Uterus (tissue), 4 donors: ENCODE measurements around the gene PCSK2. TPM values are rescaled to one million over a fixed set of nuclear protein-coding genes. Genes with fewer than 3 reads are reported as not detected.

Experiments used
- DNase-seq, 2 donors: peaks; one replicate each; pipeline ENCODE4 v3.0.0-alpha.2; 2019 to 2020
- H3K27ac ChIP-seq, 2 donors: fragments of 200-600 bp; sonication (generic); 1 replicate in 1 of 2; 2 replicates in 1 of 2; pipeline ENCODE4 v1.5.1; 2016 to 2018
- H3K27me3 ChIP-seq, 2 donors: fragments of 200-600 bp; sonication (generic); one replicate each; pipeline ENCODE4 v1.5.1; 2018 to 2019; ENCODE audit warnings: control low read depth in 1 of 2
- H3K36me3 ChIP-seq, 2 donors: fragments of 200-600 bp; sonication (generic); one replicate each; pipeline ENCODE4 v1.5.1; 2019; ENCODE audit warnings: control low read depth in 1 of 2
- H3K4me1 ChIP-seq, 2 donors: fragments of 200-600 bp; sonication (generic); one replicate each; pipeline ENCODE4 v1.5.1; 2018 to 2019; ENCODE audit warnings: control low read depth in 1 of 2
- H3K4me3 ChIP-seq, 2 donors: fragments of 200-600 bp; sonication (generic); 1 replicate in 1 of 2; 2 replicates in 1 of 2; pipeline ENCODE4 v1.5.1; 2018 to 2019; ENCODE audit warnings: mild to moderate bottlenecking in 1 of 2
- H3K9me3 ChIP-seq, 2 donors: fragments of 200-600 bp; sonication (generic); one replicate each; pipeline ENCODE4 v1.5.1; 2019; ENCODE audit warnings: control low read depth in 1 of 2
- CTCF ChIP-seq, 4 experiments: fragments of 200-600 bp in 2 of 4; fragments of 450-650 bp in 2 of 4; sonication (generic) in 2 of 4; IDR thresholded peaks; one replicate each; pipeline ENCODE4 v1.5.1; 2016 to 2019; ENCODE audit warnings: antibody characterized with exemption in 4 of 4, mild to moderate bottlenecking in 2 of 4, moderate library complexity in 1 of 4
- POLR2A ChIP-seq, 2 donors: fragments of 450-650 bp; IDR thresholded peaks; one replicate each; pipeline ENCODE4 v1.6.1; 2016; ENCODE audit warnings: antibody characterized with exemption in 2 of 2, mild to moderate bottlenecking in 1 of 2, moderate library complexity in 1 of 2
- intact Hi-C: fragments of 100-400 bp; cut with DNase I; formaldehyde crosslinking; loops from one replicate; pipeline ENCODE4 v1.15.1; 2023; ENCODE audit warnings: low total_unique reads
- total RNA-seq, 4 donors: library from RNA; depleted of rRNA in 3 of 4; stranded (reverse); fragments of >200 nt in 3 of 4; gene quantifications; one replicate each; pipeline versions ENCODE4 v1.1.0 to v1.2.4, GENCODE V29; 2014 to 2023
- donor health status: DM: yes; HTN: yes; CAD: no.

Gene PCSK2
- total RNA-seq, 4 donors from 2014 or later, result 0.37 to 1.6 TPM; not detected in 2

- intact Hi-C loops, result no loop called here
- H3K27me3 ChIP-seq, result no peaks in the 10 kb centered on the region
- TF ChIP-seq POLR2A (IDR thresholded peaks at IDR 0.05) (no peak), CTCF (IDR thresholded peaks at IDR 0.05) (no peak)
- no peaks in the 10 kb centered on the region for H3K9me3 ChIP-seq
- no peak overlapping the region for H3K4me3 ChIP-seq
- H3K4me1 ChIP-seq, result no peaks in the 10 kb centered on the region
- DNase-seq, result no peak
- no peak overlapping the region for H3K27ac ChIP-seq
- no peaks in the 10 kb centered on the region for H3K36me3 ChIP-seq
Measured at GRCh38 chr20:17248224-17248623, 21.4 kb downstream of the PCSK2 start.

GRCh38 chr20:17262786-17263185 is 35.9 kb downstream of the PCSK2 start:
- TF ChIP-seq POLR2A (IDR thresholded peaks at IDR 0.05) (no peak), CTCF (IDR thresholded peaks at IDR 0.05) (no peak)
- intact Hi-C loops, result no loop called here

GRCh38 chr20:17273717-17274116 is 46.9 kb downstream of the PCSK2 start:
- H3K27ac ChIP-seq, result no peak overlapping the region
- H3K4me1 ChIP-seq, result no peaks in the 10 kb centered on the region
- no peaks in the 10 kb centered on the region for H3K9me3 ChIP-seq
- no peaks in the 10 kb centered on the region for H3K27me3 ChIP-seq
- DNase-seq, result no peak
- no peak overlapping the region for H3K4me3 ChIP-seq
- no peaks in the 10 kb centered on the region for H3K36me3 ChIP-seq
- intact Hi-C loops, result no loop called here
- TF ChIP-seq POLR2A (IDR thresholded peaks at IDR 0.05), result no peak
- no peak for TF ChIP-seq CTCF (IDR thresholded peaks at IDR 0.05)

More at GRCh38 chr20:17262786-17263185, 35.9 kb downstream of the PCSK2 start:
- DNase-seq, result no peak
- no peak overlapping the region for H3K4me3 ChIP-seq
- no peaks in the 10 kb centered on the region for H3K9me3 ChIP-seq
- no peak overlapping the region for H3K27ac ChIP-seq
- no peaks in the 10 kb centered on the region for H3K36me3 ChIP-seq
- H3K27me3 ChIP-seq, result no peaks in the 10 kb centered on the region
- no peaks in the 10 kb centered on the region for H3K4me1 ChIP-seq

GRCh38 chr20:17276101-17276500 is 49.3 kb downstream of the PCSK2 start:
- TF ChIP-seq CTCF (IDR thresholded peaks at IDR 0.05) (no peak), POLR2A (IDR thresholded peaks at IDR 0.05) (no peak)
- Histone ChIP-seq H3K36me3 (no peaks in the 10 kb centered on the region), H3K4me1 (no peaks in the 10 kb centered on the region), H3K27ac (no peak overlapping the region), H3K27me3 (no peaks in the 10 kb centered on the region), H3K9me3 (no peaks in the 10 kb centered on the region), H3K4me3 (no peak overlapping the region)
- DNase-seq, result no peak
- intact Hi-C loops, result no loop called here

- Histone ChIP-seq H3K27me3 (no peaks in the 10 kb centered on the region), H3K36me3 (no peaks in the 10 kb centered on the region), H3K9me3 (no peaks in the 10 kb centered on the region), H3K4me3 (no peak overlapping the region), H3K27ac (no peak overlapping the region), H3K4me1 (no peaks in the 10 kb centered on the region)
- TF ChIP-seq POLR2A (IDR thresholded peaks at IDR 0.05), result no peak
- TF ChIP-seq CTCF (IDR thresholded peaks at IDR 0.05), result no peak
- no peak for DNase-seq
- intact Hi-C loops, result no loop called here
Measured at GRCh38 chr20:17281478-17281877, 54.6 kb downstream of the PCSK2 start.
